NCI-H2227 treated with DMSO at 0.1 percent for 48 hours (cell line): ENCODE measurements around the gene TMEM63C.

ENCODE experiments used
- DNase-seq: peaks from one replicate; lab custom pipeline; 2025; lab: John Stamatoyannopoulos, UW

TMEM63C gene

GRCh38 chr14:77224212-77224611, 42.6 kb downstream of the TMEM63C start:
- no peak for DNase-seq

- DNase-seq = no peak
Measured at GRCh38 chr14:77225254-77225653, 43.7 kb downstream of the TMEM63C start.

- no peak for DNase-seq
Measured at GRCh38 chr14:77225892-77226557, 44.4 kb downstream of the TMEM63C start.

- no peak for DNase-seq
Measured at GRCh38 chr14:77228056-77228455, 46.5 kb downstream of the TMEM63C start.

- no peak for DNase-seq
Measured at GRCh38 chr14:77230914-77231313, 49.3 kb downstream of the TMEM63C start.

- no peak for DNase-seq
Measured at GRCh38 chr14:77231721-77232120, 50.1 kb downstream of the TMEM63C start.

GRCh38 chr14:77236814-77237213, 55.2 kb downstream of the TMEM63C start:
- DNase-seq = no peak

GRCh38 chr14:77238356-77238755, 56.8 kb downstream of the TMEM63C start:
- no peak for DNase-seq

GRCh38 chr14:77238996-77239395, 57.4 kb downstream of the TMEM63C start:
- no peak for DNase-seq

- no peak for DNase-seq
Measured at GRCh38 chr14:77239412-77239811, 57.8 kb downstream of the TMEM63C start.

- DNase-seq = no peak
Measured at GRCh38 chr14:77240336-77240915, 58.8 kb downstream of the TMEM63C start.

- DNase-seq = no peak
Measured at GRCh38 chr14:77241955-77242354, 60.4 kb downstream of the TMEM63C start.

GRCh38 chr14:77242752-77243151, 61.2 kb downstream of the TMEM63C start:
- no peak for DNase-seq

GRCh38 chr14:77243853-77244252, 62.3 kb downstream of the TMEM63C start:
- no peak for DNase-seq

GRCh38 chr14:77245820-77246219, 64.2 kb downstream of the TMEM63C start:
- no peak for DNase-seq

- no peak for DNase-seq
Measured at GRCh38 chr14:77246784-77247183, 65.2 kb downstream of the TMEM63C start.

GRCh38 chr14:77248666-77249065, 67.1 kb downstream of the TMEM63C start:
- DNase-seq = no peak

- DNase-seq = no peak
Measured at GRCh38 chr14:77249286-77249685, 67.7 kb downstream of the TMEM63C start.

GRCh38 chr14:77250927-77251326, 69.3 kb downstream of the TMEM63C start:
- DNase-seq = no peak

- no peak for DNase-seq
Measured at GRCh38 chr14:77251870-77252269, 70.3 kb downstream of the TMEM63C start.

- DNase-seq = no peak
Measured at GRCh38 chr14:77253333-77254190, 72.0 kb downstream of the TMEM63C start.

GRCh38 chr14:77256694-77257093, 75.1 kb downstream of the TMEM63C start:
- DNase-seq = no peak

GRCh38 chr14:77257700-77258099, 76.1 kb downstream of the TMEM63C start:
- no peak for DNase-seq
